Neural cell (in vitro differentiated cells): Measurements from ENCODE around the gene MACROH2A2. TPM values are rescaled to one million over a fixed set of nuclear protein-coding genes. Genes with fewer than 3 reads are reported as not detected.

ENCODE experiments used
- H2AFZ ChIP-seq: fragments of 200-600, 300-800 bp; sonication (generic), shearing (Covaris generic); 2 replicates; pipeline ENCODE4 v1.6.0; 2014; ENCODE audit warnings: low read depth, mild to moderate bottlenecking, antibody characterized with exemption, low read length, moderate library complexity
- H3F3A ChIP-seq: fragments of 200-600 bp; shearing (Covaris generic); 2 replicates; pipeline ENCODE4 v1.6.1; 2016; ENCODE audit warnings: mild to moderate bottlenecking, moderate library complexity, mixed read lengths, antibody characterized with exemption, low read length; ENCODE audit not compliant: insufficient read depth, poor library complexity, severe bottlenecking
- H3K27ac ChIP-seq: fragments of 200-600, 300-800 bp; sonication (generic), shearing (Covaris generic); 2 replicates; pipeline ENCODE4 v1.5.1; 2014; ENCODE audit warnings: mild to moderate bottlenecking, low read length, moderate library complexity
- H3K27me3 ChIP-seq: fragments of 300-800, 200-600 bp; sonication (generic), shearing (Covaris generic); 2 replicates; pipeline ENCODE4 v1.6.0; 2014; ENCODE audit warnings: mild to moderate bottlenecking, low read depth, low read length, moderate library complexity; ENCODE audit not compliant: insufficient read depth
- H3K36me3 ChIP-seq: fragments of 300-800, 200-600 bp; sonication (generic), shearing (Covaris generic); 2 replicates; pipeline ENCODE4 v1.5.1; 2014; ENCODE audit warnings: mild to moderate bottlenecking, antibody characterized with exemption, low read length, moderate library complexity; ENCODE audit not compliant: insufficient read depth
- H3K4me2 ChIP-seq: fragments of 300-800, 200-600 bp; sonication (generic), shearing (Covaris generic); 2 replicates; pipeline ENCODE4 v1.6.0; 2014; ENCODE audit warnings: mild to moderate bottlenecking, low read length
- H3K4me3 ChIP-seq: fragments of 300-800, 200-600 bp; sonication (generic), shearing (Covaris generic); 2 replicates; pipeline ENCODE4 v1.5.1; 2014; ENCODE audit warnings: mild to moderate bottlenecking, low read length, moderate library complexity
- H3K79me2 ChIP-seq: fragments of 200-600 bp; shearing (Covaris generic); replicated peaks from 2 replicates; pipeline ENCODE4 v1.6.0; 2014; ENCODE audit warnings: mild to moderate bottlenecking, low read length, moderate library complexity; ENCODE audit not compliant: insufficient read depth
- H3K9ac ChIP-seq: fragments of 300-800, 200-600 bp; sonication (generic), shearing (Covaris generic); 2 replicates; pipeline ENCODE4 v1.6.1; 2016; ENCODE audit warnings: mild to moderate bottlenecking, low read length, mixed read lengths
- H3K9me2 ChIP-seq: fragments of 200-600 bp; shearing (Covaris generic); 2 replicates; pipeline ENCODE4 v1.6.1; 2016; ENCODE audit warnings: mild to moderate bottlenecking, low read length, mixed read lengths; ENCODE audit not compliant: insufficient read depth
- H3K9me3 ChIP-seq: fragments of 200-600, 300-800 bp; sonication (generic), shearing (Covaris generic); 2 replicates; pipeline ENCODE4 v1.6.1; 2016; ENCODE audit warnings: mild to moderate bottlenecking, mixed run types, low read length, moderate library complexity, mixed read lengths
- H4K20me1 ChIP-seq: fragments of 200-600 bp; shearing (Covaris generic); 2 replicates; pipeline ENCODE4 v1.6.1; 2016; ENCODE audit warnings: mild to moderate bottlenecking, mixed run types; ENCODE audit not compliant: insufficient read depth
- CTCF ChIP-seq: fragments of 450-650 bp; IDR thresholded peaks from 2 replicates; pipeline ENCODE4 v1.5.1; 2014; ENCODE audit warnings: antibody characterized with exemption, mild to moderate bottlenecking, moderate library complexity; ENCODE audit not compliant: poor library complexity, severe bottlenecking
- EP300 ChIP-seq: fragments of 450-650 bp; conservative IDR thresholded peaks from 2 replicates; pipeline ENCODE4 v1.6.1; 2014; ENCODE audit warnings: antibody characterized with exemption, mild to moderate bottlenecking, moderate library complexity; ENCODE audit not compliant: poor library complexity, severe bottlenecking
- EZH2 ChIP-seq: fragments of 200-600, 300-800 bp; shearing (Covaris generic), sonication (generic); IDR thresholded peaks from 2 replicates; pipeline ENCODE4 v1.6.1; 2014; ENCODE audit warnings: antibody characterized with exemption, low read length, borderline replicate concordance, mild to moderate bottlenecking; ENCODE audit not compliant: insufficient read depth, poor library complexity, severe bottlenecking
- MXI1 ChIP-seq: fragments of 450-650 bp; conservative IDR thresholded peaks from 2 replicates; pipeline ENCODE4 v1.6.1; 2014; ENCODE audit warnings: antibody characterized with exemption, mild to moderate bottlenecking; ENCODE audit not compliant: poor library complexity, severe bottlenecking
- POLR2AphosphoS5 ChIP-seq: IDR thresholded peaks from 2 replicates; pipeline ENCODE4 v1.6.1; 2012
- RAD21 ChIP-seq: fragments of 450-650 bp; conservative IDR thresholded peaks from 2 replicates; pipeline ENCODE4 v1.6.1; 2014; ENCODE audit warnings: antibody characterized with exemption, mild to moderate bottlenecking, moderate library complexity
- REST ChIP-seq: IDR thresholded peaks from 2 replicates; pipeline ENCODE4 v1.6.1; 2012; ENCODE audit warnings: borderline replicate concordance
- SMC3 ChIP-seq: fragments of 450-650 bp; conservative IDR thresholded peaks from 2 replicates; pipeline ENCODE4 v1.6.1; 2014; ENCODE audit warnings: antibody characterized with exemption, mild to moderate bottlenecking, moderate library complexity; ENCODE audit not compliant: poor library complexity
- TAF1 ChIP-seq: IDR thresholded peaks from 2 replicates; pipeline ENCODE4 v1.6.1; 2012; ENCODE audit warnings: low read depth
- polyA plus RNA-seq: library from polyadenylated mRNA; depleted of rRNA; stranded (reverse); fragments of >200 nt; gene quantifications from 2 replicates; pipeline ENCODE4 v1.2.3, GENCODE V29; 2014

Gene MACROH2A2
- polyA plus RNA-seq, 1 donor from 2014 or later: 173 TPM

- Histone ChIP-seq H4K20me1 (no peaks in the 10 kb centered on the region), H3K4me3 (no peak overlapping the region), H3K9ac (no peak overlapping the region), H3K9me3 (no peaks in the 10 kb centered on the region), H3K27me3 (no peaks in the 10 kb centered on the region), H3K27ac (no peak overlapping the region), H3K36me3 (no peaks in the 10 kb centered on the region), H3K4me2 (no peak overlapping the region), H2AFZ (no peak overlapping the region), H3K9me2 (no peaks in the 10 kb centered on the region), H3F3A (no peaks in the 10 kb centered on the region), H3K79me2 (peaks cover 3% of the 10 kb centered on the region)
- TF ChIP-seq SMC3: no peak
- TF ChIP-seq POLR2AphosphoS5: no peak
- TF ChIP-seq MXI1: no peak
- no peak for TF ChIP-seq RAD21
- TF ChIP-seq CTCF: no peak
- TF ChIP-seq EZH2: no peak
- no peak for TF ChIP-seq EP300
- TF ChIP-seq TAF1: no peak
- no peak for TF ChIP-seq REST
These were observed 33.4 kb downstream of the MACROH2A2 start for GRCh38 chr10:70085975-70086613.

- Histone ChIP-seq H3F3A (no peaks in the 10 kb centered on the region), H3K79me2 (peaks cover 3% of the 10 kb centered on the region), H3K27ac (no peak overlapping the region), H3K4me2 (no peak overlapping the region), H3K9me2 (no peaks in the 10 kb centered on the region), H2AFZ (no peak overlapping the region), H4K20me1 (no peaks in the 10 kb centered on the region), H3K4me3 (no peak overlapping the region), H3K27me3 (no peaks in the 10 kb centered on the region), H3K9me3 (no peaks in the 10 kb centered on the region), H3K9ac (no peak overlapping the region), H3K36me3 (no peaks in the 10 kb centered on the region)
- TF ChIP-seq MXI1: no peak
- no peak for TF ChIP-seq REST
- no peak for TF ChIP-seq POLR2AphosphoS5
- TF ChIP-seq CTCF: no peak
- no peak for TF ChIP-seq EZH2
- no peak for TF ChIP-seq EP300
- TF ChIP-seq TAF1: no peak
- no peak for TF ChIP-seq SMC3
- no peak for TF ChIP-seq RAD21
These were observed 35.1 kb downstream of the MACROH2A2 start for GRCh38 chr10:70087616-70088307.
